HL-60/S4 treated with retinoic acid at 250 ng/mL for 4 days and 3 days (cell line): Measurements from ENCODE around the gene TGFBR3.

Experiments
- in situ Hi-C: fragments of 300-500 bp; cut with MboI; formaldehyde crosslinking; loops from 2 replicates; pipeline ENCODE4 v1.7.0; 2022; ENCODE audit warnings: low sequenced_read_pairs

Gene TGFBR3

GRCh38 chr1:91803847-91804545, 82.0 kb downstream of the TGFBR3 start:
- in situ Hi-C loops, result no loop called here

GRCh38 chr1:91803123-91803522, 82.8 kb downstream of the TGFBR3 start:
- in situ Hi-C loops, result no loop called here

GRCh38 chr1:91801496-91802115, 84.3 kb downstream of the TGFBR3 start:
- in situ Hi-C loops, result no loop called here

GRCh38 chr1:91799863-91800262, 86.1 kb downstream of the TGFBR3 start:
- in situ Hi-C loops, result no loop called here

GRCh38 chr1:91799159-91799558, 86.8 kb downstream of the TGFBR3 start:
- in situ Hi-C loops, result no loop called here

GRCh38 chr1:91798740-91799139, 87.2 kb downstream of the TGFBR3 start:
- in situ Hi-C loops, result no loop called here

- in situ Hi-C loops, result no loop called here
Observed at GRCh38 chr1:91798241-91798648, 87.7 kb downstream of the TGFBR3 start.

GRCh38 chr1:91797164-91797563, 88.8 kb downstream of the TGFBR3 start:
- in situ Hi-C loops, result no loop called here

GRCh38 chr1:91796390-91796654, 89.6 kb downstream of the TGFBR3 start:
- in situ Hi-C loops, result no loop called here

- in situ Hi-C loops, result no loop called here
Observed at GRCh38 chr1:91795591-91796389, 90.2 kb downstream of the TGFBR3 start.

GRCh38 chr1:91793877-91794276, 92.1 kb downstream of the TGFBR3 start:
- in situ Hi-C loops, result no loop called here

- in situ Hi-C loops, result no loop called here
Observed at GRCh38 chr1:91793189-91793588, 92.8 kb downstream of the TGFBR3 start.

- in situ Hi-C loops, result no loop called here
Observed at GRCh38 chr1:91792489-91793071, 93.4 kb downstream of the TGFBR3 start.

GRCh38 chr1:91791691-91792488, 94.1 kb downstream of the TGFBR3 start:
- in situ Hi-C loops, result no loop called here

- in situ Hi-C loops, result no loop called here
Observed at GRCh38 chr1:91791103-91791502, 94.8 kb downstream of the TGFBR3 start.

- in situ Hi-C loops, result no loop called here
Observed at GRCh38 chr1:91790392-91790791, 95.6 kb downstream of the TGFBR3 start.

GRCh38 chr1:91789273-91789997, 96.5 kb downstream of the TGFBR3 start:
- in situ Hi-C loops, result no loop called here

GRCh38 chr1:91787919-91788318, 98.0 kb downstream of the TGFBR3 start:
- in situ Hi-C loops, result no loop called here

- in situ Hi-C loops, result no loop called here
Observed at GRCh38 chr1:91784616-91785015, 101.3 kb downstream of the TGFBR3 start.

- in situ Hi-C loops, result no loop called here
Observed at GRCh38 chr1:91784191-91784590, 101.8 kb downstream of the TGFBR3 start.
